Measurements from ENCODE around the gene GSX1.

DNA sequence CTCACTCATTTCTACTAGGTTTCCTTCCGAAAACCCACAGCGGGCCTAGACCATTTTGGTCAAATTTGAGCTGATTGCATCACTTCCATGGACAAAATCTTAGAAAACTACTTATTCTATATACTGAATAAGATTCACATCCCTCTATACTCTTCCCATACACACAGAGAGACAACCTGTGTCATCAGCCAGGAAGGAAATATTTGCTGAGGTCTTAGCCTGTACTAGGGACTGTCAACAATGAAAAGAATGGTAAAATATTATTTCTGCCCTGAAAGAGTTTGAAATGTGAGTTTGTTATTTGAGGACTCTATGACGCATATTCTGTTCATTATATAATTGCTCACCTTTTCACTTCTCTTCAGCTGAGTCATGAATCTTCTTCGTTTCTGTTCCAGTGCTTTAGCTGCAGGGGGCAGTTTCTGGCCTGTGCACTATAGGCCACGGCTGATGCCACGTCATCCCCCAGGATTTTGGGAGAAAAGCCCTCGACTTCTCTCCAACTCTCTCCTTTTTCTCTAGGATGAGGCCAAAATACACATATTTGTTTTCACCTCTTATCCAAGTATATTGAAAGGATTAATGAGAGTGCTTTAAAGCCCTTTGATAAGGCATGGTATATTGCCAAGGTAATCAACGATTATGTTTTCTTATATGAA is 47.7 kb downstream of the GSX1 start:
- TF ChIP-seq SP7 (tag by site-specific recombination; IDR thresholded peaks at IDR 0.05) (no peak), ZBTB21 (tag by site-specific recombination; IDR thresholded peaks at IDR 0.05) (peak; percentile 71; the same call in 1 of the 2 replicates), SP2 (tag by site-specific recombination; IDR thresholded peaks at IDR 0.05) (no peak), GLI2 (tag by site-specific recombination; IDR thresholded peaks at IDR 0.05; ENCODE audit: borderline replicate concordance, low read depth) (no peak), ZNF571 (tag by site-specific recombination; IDR thresholded peaks at IDR 0.05) (no peak), ZNF423 (tag by site-specific recombination; IDR thresholded peaks at IDR 0.05) (no peak), MYNN (tag by site-specific recombination; IDR thresholded peaks at IDR 0.05; ENCODE audit: borderline replicate concordance) (no peak)
- TF ChIP-seq, protein P1, sequence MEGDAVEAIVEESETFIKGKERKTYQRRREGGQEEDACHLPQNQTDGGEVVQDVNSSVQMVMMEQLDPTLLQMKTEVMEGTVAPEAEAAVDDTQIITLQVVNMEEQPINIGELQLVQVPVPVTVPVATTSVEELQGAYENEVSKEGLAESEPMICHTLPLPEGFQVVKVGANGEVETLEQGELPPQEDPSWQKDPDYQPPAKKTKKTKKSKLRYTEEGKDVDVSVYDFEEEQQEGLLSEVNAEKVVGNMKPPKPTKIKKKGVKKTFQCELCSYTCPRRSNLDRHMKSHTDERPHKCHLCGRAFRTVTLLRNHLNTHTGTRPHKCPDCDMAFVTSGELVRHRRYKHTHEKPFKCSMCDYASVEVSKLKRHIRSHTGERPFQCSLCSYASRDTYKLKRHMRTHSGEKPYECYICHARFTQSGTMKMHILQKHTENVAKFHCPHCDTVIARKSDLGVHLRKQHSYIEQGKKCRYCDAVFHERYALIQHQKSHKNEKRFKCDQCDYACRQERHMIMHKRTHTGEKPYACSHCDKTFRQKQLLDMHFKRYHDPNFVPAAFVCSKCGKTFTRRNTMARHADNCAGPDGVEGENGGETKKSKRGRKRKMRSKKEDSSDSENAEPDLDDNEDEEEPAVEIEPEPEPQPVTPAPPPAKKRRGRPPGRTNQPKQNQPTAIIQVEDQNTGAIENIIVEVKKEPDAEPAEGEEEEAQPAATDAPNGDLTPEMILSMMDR (tag by site-specific recombination; IDR thresholded peaks at IDR 0.05) = no peak
